Measurements from ENCODE around the gene ADAMTS17.

Gene ADAMTS17

GRCh38 chr15:100055821-100056220, 286.0 kb downstream of the ADAMTS17 start:
- no peak for DNase-seq (ENCODE audit: low read depth in 2 of 2, low spot score in 1 of 2)

GRCh38 chr15:100054539-100054938, 287.2 kb downstream of the ADAMTS17 start:
- DNase-seq (ENCODE audit: low read depth in 2 of 2, low spot score in 1 of 2) = no peak

DNA sequence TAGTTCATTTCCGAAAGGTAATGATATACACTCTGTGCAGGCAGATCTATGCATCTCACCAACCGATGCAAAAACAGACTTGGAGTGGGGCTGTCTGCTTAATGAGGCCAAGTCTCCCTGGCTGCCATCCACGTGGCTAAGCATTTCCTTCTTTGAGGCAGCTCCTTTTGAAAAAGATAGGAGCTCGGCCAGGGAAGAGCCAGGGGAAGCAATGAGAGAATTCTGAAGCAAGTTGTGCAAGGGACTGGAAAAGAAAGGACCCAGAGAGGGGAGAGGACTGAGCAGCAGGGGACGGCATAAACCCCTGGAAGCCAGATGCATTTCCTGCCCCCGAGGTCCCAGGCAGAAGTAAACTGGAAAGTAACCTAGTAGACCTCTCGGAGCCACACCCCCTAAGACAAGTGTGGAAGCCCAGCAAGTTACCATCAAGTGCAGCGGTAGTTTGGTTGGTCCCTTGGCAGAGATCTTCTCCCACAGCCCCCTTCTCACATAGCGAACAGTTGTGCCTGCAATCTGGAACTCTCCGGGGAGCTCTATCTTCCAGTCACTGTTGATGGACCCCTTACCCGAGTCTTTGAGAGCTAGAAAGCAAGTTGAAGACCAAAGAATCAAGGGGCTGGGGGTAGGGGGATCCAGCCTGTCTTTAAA, 288.2 kb downstream of the ADAMTS17 start:
- no peak for DNase-seq (ENCODE audit: low read depth in 2 of 2, low spot score in 1 of 2)

DNA sequence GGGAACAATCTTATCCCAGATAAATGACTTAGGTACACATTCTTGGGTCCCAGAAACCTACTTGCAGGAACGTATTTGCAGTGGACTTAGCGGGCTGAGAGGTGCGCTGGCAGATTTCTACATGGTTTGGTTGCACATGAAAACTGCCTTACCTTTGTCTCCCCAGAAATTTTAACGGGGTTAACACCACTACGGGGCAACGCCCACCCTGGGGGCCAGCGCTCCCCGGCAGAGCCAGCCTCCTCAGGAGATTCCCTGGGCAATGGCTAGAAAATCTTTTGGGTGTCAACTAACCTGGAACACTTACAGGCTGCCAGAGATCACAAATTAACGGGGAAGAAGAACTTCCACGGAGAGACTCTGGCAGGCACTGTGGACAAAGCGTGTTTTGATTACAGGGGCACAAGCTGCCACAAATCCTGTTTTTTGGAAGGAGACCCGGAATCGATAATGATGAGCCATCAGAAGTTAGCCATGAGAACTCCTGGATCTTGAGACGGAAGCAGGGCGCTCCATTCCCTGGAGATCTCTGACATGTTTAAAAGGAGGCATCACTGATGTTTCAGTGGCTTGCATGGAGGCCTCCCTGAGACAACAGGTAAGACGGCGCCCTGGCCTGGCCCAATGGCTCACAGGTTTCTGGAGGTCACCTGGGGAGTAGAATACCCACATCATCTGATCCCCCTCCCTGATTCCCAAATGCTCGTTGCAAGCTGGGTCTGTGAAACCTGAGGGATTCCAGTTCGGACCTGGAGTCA, 288.9 kb downstream of the ADAMTS17 start:
- DNase-seq (ENCODE audit: low read depth in 2 of 2, low spot score in 1 of 2) = no peak

DNA sequence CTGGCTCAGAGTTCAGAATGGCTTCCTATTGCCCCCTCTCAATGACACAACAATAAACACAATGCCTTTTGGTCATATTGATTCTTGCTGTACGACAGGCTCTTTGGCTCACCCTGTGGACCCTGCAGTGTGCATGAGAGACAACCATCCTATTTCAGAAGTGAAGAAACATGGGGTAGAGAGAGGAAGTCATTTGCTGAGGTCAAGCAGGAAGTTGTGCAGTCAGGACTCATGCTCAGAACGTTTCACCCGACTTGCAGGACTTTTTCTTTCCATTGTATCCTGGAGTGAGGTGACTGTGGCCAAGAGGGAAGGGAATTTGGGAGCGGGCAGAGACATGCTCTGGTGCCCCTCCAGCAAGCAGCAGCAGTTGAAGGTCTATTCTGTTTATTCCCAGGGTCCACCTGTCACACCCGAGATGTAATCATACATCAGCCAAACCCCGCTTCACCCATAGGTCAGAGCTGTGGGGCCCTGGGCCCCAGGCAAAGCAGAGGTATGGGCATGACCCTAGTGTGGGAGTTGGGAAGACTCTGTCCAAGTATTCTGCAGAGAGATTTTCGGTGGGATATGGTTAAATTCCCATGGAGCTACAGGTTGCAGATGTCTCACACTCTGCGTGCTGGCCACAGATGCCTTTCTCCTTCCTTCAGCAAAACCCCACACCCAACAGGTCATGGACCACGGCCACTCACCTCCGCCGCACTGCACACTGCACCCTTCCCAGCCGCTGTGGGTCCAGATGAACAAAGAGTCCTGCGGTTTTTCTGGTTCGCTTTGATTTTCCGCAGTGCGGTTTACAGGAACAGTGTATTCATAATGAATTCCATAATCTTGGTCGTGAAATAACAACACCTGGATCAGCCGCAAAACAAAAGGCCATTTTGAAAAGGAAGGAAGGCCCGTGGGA, 290.6 kb downstream of the ADAMTS17 start:
- DNase-seq (ENCODE audit: low read depth in 2 of 2, low spot score in 1 of 2) = no peak

GRCh38 chr15:100049936-100050876, 291.6 kb downstream of the ADAMTS17 start:
- DNase-seq (ENCODE audit: low read depth in 2 of 2, low spot score in 1 of 2) = no peak

- no peak for DNase-seq (ENCODE audit: low read depth in 2 of 2, low spot score in 1 of 2)
Measured at GRCh38 chr15:100049483-100049882, 292.3 kb downstream of the ADAMTS17 start.

DNA sequence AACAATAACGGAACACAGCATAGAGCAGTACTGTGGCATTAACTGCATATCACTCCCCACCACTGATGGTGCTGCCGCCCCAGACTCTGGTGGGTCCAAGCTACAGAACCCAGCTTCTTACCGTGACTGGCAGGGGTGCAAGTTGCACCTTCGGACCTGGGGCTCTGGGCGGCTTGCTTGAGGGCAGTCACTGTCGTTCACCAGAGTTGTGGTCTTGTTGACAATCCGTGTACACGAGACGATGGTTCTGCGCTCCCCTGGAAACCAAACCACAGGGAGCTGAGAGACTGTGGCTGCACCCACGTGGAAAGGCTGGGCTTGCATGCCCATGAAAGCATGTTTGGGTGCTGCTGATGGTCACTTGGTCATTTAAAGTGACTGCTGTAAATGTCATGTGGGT, 293.0 kb downstream of the ADAMTS17 start:
- no peak for DNase-seq (ENCODE audit: low read depth in 2 of 2, low spot score in 1 of 2)

DNA sequence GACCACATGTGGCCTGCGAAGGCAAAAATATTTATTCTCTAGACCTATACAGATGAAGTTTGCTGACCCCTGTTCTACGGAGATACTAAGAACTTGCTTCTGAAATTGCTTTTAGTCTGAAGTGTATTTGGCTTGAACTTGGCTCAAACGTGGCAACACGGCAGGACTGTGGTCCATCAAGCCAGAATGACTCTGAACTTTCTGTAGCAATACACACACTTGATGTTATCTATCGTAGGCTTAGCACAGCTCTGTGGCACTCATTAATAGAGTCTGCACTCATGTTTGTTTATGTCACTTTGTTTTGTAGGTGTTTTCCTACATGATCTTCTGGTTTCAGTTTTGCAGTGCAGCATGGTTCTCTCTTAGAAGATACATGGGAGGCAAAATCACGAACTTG, 298.1 kb downstream of the ADAMTS17 start:
- DNase-seq (ENCODE audit: low read depth in 2 of 2, low spot score in 1 of 2) = no peak

- no peak for DNase-seq (ENCODE audit: low read depth in 2 of 2, low spot score in 1 of 2)
Measured at GRCh38 chr15:100043068-100043641, 298.6 kb downstream of the ADAMTS17 start.

DNA sequence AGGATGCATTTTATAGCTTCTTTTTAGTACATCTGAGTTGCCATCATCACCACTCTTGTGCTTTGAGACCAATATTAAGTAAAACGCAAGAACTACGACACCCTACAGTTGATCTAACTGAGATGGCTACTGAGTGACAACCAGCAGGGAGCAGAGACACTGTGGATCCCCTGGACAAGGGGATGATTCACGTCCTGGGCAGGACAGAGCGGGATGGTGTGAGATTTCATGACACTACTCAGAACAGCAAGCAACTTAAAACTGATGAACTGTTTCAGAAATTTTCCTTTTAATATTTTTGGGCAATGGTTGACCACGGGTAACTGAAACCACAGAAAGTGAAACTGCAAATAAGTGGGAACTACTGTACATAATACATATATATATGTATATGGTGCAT, 299.2 kb downstream of the ADAMTS17 start:
- DNase-seq (ENCODE audit: low read depth in 2 of 2, low spot score in 1 of 2) = no peak

- DNase-seq (ENCODE audit: low read depth in 2 of 2, low spot score in 1 of 2) = no peak
Measured at GRCh38 chr15:100041127-100041828, 300.5 kb downstream of the ADAMTS17 start.

DNA sequence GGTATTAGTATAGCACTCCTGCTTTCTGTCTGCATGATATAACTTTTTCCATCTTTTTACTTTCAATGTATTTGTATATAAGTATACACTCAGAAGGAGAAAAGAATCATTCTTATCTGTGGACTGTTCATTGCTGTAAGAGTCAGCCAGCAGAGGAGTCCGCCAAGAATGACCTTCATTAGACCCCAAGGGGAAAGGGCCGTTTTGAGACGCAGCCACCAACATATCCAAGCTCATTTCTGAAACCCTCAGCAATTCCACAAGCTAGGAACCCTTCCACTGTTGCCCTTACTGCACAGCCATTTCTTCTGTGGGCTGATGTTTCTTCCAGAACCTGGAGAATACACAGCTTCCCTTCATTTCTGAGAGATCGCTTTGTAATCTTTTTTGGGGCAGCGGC, 301.8 kb downstream of the ADAMTS17 start:
- DNase-seq (ENCODE audit: low read depth in 2 of 2, low spot score in 1 of 2) = no peak

- DNase-seq (ENCODE audit: low read depth in 2 of 2, low spot score in 1 of 2) = no peak
Measured at GRCh38 chr15:100038736-100039135, 303.0 kb downstream of the ADAMTS17 start.

GRCh38 chr15:100037901-100038300, 303.9 kb downstream of the ADAMTS17 start:
- DNase-seq (ENCODE audit: low read depth in 2 of 2, low spot score in 1 of 2) = no peak

GRCh38 chr15:100036015-100036414, 305.8 kb downstream of the ADAMTS17 start:
- DNase-seq (ENCODE audit: low read depth in 2 of 2, low spot score in 1 of 2) = no peak

- DNase-seq (ENCODE audit: low read depth in 2 of 2, low spot score in 1 of 2) = no peak
Measured at GRCh38 chr15:100034191-100034590, 307.6 kb downstream of the ADAMTS17 start.

- no peak for DNase-seq (ENCODE audit: low read depth in 2 of 2, low spot score in 1 of 2)
Measured at GRCh38 chr15:100033140-100033857, 308.5 kb downstream of the ADAMTS17 start.
